GM12873 (cell line): ENCODE data around the gene UNC5B.

Experiments used
- CTCF ChIP-seq: IDR thresholded peaks from 2 replicates; pipeline ENCODE4 v1.5.1; 2012; ENCODE audit warnings: low read depth, mild to moderate bottlenecking, moderate library complexity, low read length, control low read depth; ENCODE audit not compliant: insufficient read depth; ENCODE audit errors: missing control alignments

Gene UNC5B

DNA sequence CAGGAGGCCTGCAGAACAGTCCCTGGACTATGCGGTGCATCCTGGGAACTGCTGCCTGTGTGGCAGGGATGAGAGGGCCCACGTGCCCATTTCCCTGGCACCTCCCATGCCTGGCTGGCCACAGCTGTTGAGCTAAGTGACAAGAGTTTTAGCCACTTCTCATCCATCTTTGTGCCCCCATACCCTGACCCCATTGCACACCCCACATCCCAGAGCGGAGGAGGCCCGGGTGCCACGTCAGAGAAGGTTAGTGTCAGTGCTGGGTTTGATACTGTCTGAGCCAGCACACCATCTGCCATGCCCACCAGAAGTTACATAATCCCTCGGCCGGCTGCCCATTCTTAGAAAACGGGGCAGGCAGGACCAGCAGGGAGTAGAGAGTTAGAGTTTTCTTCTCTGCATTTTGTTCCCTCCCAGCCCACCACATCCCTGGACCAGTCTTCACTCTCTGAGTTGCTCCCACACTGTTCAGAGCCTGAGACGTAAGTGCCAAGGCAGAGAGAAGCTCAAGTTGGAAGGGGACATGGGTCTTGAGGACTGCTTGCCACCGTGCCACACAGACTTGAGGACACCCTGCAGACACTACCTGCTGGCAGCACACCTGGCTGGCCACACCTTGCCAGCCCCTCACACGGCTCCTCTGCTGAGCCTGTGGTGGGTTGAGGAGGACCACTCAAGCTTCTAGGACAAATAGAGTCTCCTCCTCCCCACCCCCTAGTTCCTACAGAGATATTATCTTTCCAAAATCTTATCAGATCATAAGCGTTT, 13.1 kb downstream of the UNC5B start:
- no peak for TF ChIP-seq CTCF

GRCh38 chr10:71228875-71229675, 16.7 kb downstream of the UNC5B start:
- TF ChIP-seq CTCF: no peak

DNA sequence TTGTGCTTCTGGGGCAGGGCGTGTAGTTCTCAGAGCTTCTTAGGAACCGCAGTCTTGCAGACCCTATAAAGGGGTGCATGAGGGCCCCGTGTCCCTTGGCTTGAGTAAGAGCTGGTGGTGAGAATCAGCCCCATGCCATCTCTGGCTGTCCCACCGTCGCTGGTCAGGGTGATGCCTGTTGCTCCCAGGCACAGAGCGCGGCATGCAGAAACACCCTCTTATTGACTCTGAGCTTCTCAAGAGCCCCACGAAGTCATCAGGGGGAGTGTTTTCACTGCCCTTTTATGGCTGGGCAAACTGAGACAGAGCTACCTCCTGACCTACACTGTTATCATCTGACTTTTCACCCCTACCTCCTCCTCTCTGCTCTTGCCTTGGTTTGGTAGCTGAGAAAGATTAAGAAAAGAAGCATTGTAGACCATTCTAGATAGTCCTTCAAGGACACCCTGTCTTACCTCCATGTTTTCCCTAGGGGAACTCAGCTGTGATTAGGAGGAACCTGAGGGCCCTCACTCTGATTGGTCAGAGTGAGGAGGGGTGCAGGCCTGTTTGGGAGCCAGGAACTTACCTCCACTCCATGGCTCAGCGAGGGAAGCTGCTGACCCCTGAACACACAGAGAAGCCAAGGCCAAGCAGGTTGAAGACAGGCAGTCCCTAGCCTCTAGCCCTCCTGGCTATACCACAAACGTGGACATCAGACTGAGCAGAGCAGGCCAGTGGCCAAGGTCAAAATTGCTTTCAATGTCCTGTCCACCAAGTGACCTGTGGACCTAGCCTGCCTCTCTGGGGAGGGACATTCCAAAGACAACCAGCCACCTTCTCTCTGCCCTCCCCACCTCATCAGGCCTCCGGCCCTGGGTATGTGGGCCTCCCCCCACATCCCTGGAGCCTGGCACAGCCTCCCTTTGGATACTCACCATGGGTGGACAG, 17.6 kb downstream of the UNC5B start:
- TF ChIP-seq CTCF: no peak

DNA sequence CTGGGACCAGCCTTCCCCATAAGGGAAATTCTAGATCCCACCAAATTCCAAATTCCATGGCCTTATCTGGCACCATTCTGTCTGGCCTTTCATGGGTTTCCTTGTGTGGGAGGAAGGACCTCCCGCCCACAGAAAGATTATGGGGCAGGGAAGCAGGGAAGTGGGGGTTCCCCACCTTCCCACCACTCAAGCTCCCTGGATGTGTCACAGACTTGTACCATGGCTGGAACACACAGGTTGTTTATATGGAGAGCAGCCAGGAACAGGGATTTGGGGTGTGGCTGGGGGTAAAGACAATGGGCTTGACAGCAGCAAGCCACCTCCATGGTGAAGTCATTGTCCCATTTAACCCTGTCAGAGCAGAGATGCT, 18.3 kb downstream of the UNC5B start:
- TF ChIP-seq CTCF: no peak

DNA sequence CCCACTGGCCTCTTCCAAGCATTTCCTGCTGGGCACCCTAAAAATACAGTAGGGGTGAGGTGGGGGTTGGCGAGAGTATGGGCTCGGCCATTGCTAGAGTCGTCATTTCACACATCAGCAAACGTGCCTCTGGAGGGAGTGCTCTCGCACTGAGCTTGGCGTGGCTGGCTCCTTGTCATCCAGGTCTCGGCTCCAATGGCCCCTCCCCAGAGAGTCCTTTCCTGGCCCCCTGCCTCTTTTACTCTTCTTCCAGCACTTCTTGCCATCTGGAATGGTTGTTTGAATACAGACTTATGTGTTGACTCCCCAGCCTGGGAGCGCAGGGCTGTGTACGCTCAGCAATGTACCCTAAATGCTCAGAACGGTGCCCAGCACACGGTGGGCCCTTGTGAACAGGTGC, 18.8 kb downstream of the UNC5B start:
- TF ChIP-seq CTCF: no peak

- no peak for TF ChIP-seq CTCF
These were observed 20.0 kb downstream of the UNC5B start for GRCh38 chr10:71232089-71232998.
